Testis (tissue), 2 donors: ENCODE results near the gene H6PD.

Experiments used
- CTCF ChIP-seq, 3 experiments: fragments of 450-650 bp in 2 of 3; fragments of 200-600 bp in 1 of 3; sonication (generic) in 1 of 3; IDR thresholded peaks; one replicate each; pipeline ENCODE4 v1.5.1; 2016 to 2019; ENCODE audit warnings: antibody characterized with exemption in 3 of 3, mild to moderate bottlenecking in 2 of 3, moderate library complexity in 1 of 3
- POLR2A ChIP-seq: fragments of 450-650 bp; IDR thresholded peaks from one replicate; pipeline ENCODE4 v1.6.1; 2017; ENCODE audit warnings: antibody characterized with exemption, mild to moderate bottlenecking, moderate library complexity

GRCh38 chr1:9250411-9251381 is 16.1 kb downstream of the H6PD start:
- TF ChIP-seq CTCF (IDR thresholded peaks at IDR 0.05) (no peak), POLR2A (no peak)
